SK-N-SH (cell line): ENCODE results near the gene SSTR4. TPM values are rescaled to one million over a fixed set of nuclear protein-coding genes. Genes with fewer than 3 reads are reported as not detected.

ENCODE experiments used
- CTCF ChIA-PET: fragments of 300-600, 350-600 bp; formaldehyde crosslinking; extraction: SDS; loops from one replicate; lab custom pipeline; 2021; lab: Yijun Ruan, JAX
- POLR2A ChIA-PET: fragments of 350-600 bp; sonication (Branson Sonifier 250); formaldehyde crosslinking; extraction: SDS; loops from one replicate; lab custom pipeline; 2020; ENCODE audit warnings: antibody characterized with exemption, inconsistent platforms; lab: Yijun Ruan, JAX
- DNase-seq: peaks from one replicate; pipeline ENCODE4 v3.0.0; 2012
- H2AFZ ChIP-seq: fragments of 200-600 bp; sonication (generic); 2 replicates; pipeline ENCODE4 v1.8.1; 2016; ENCODE audit warnings: antibody characterized with exemption, mild to moderate bottlenecking, low read depth
- H3F3A ChIP-seq: fragments of 200-600 bp; sonication (generic); replicated peaks from 2 replicates; pipeline ENCODE3; 2016; ENCODE audit warnings: antibody characterized with exemption, mild to moderate bottlenecking; ENCODE audit not compliant: insufficient read depth
- H3K27ac ChIP-seq, 2 experiments: fragments of 200-500 bp in 1 of 2; fragments of 200-600 bp in 1 of 2; sonication (Bioruptor generic) in 1 of 2; sonication (generic), shearing (Covaris generic) in 1 of 2; 2 replicates each; pipeline versions ENCODE4 v1.5.1 to v1.6.1; 2014 to 2016; ENCODE audit warnings: low read depth in 2 of 2, inconsistent platforms in 1 of 2, low read length in 1 of 2, mild to moderate bottlenecking in 1 of 2, mixed read lengths in 1 of 2
- H3K27me3 ChIP-seq: fragments of 200-600 bp; sonication (generic), shearing (Covaris generic); 2 replicates; pipeline ENCODE4 v1.6.1; 2016; ENCODE audit warnings: mixed run types; ENCODE audit not compliant: insufficient read depth
- H3K36me3 ChIP-seq, 2 experiments: fragments of 200-500 bp in 1 of 2; fragments of 200-600 bp in 1 of 2; sonication (Bioruptor generic) in 1 of 2; sonication (generic) in 1 of 2; replicated peaks in 1 of 2; 2 replicates each; pipeline versions ENCODE3 to v1.5.1; 2014 to 2016; ENCODE audit warnings: low read length in 1 of 2, mild to moderate bottlenecking in 1 of 2; ENCODE audit not compliant: insufficient read depth in 2 of 2, control insufficient read depth in 1 of 2
- H3K4me1 ChIP-seq, 2 experiments: fragments of 200-500 bp in 1 of 2; fragments of 200-600 bp in 1 of 2; sonication (Bioruptor generic) in 1 of 2; sonication (generic), shearing (Covaris generic) in 1 of 2; 2 replicates each; pipeline versions ENCODE4 v1.5.1 to v1.6.1; 2014 to 2016; ENCODE audit warnings: low read depth in 1 of 2, low read length in 1 of 2, mixed run types in 1 of 2; ENCODE audit not compliant: insufficient read depth in 2 of 2, control insufficient read depth in 1 of 2
- H3K4me2 ChIP-seq: fragments of 200-600 bp; sonication (generic), shearing (Covaris generic); 2 replicates; pipeline ENCODE4 v1.6.1; 2017; ENCODE audit warnings: mixed run types
- H3K4me3 ChIP-seq, 2 experiments: fragments of 200-500 bp in 1 of 2; fragments of 200-600 bp in 1 of 2; sonication (Bioruptor generic) in 1 of 2; sonication (generic), shearing (Covaris generic) in 1 of 2; 2 replicates each; pipeline versions ENCODE4 v1.5.1 to v1.8.1; 2014 to 2016; ENCODE audit warnings: low read depth in 2 of 2, inconsistent platforms in 1 of 2, low read length in 1 of 2, mild to moderate bottlenecking in 1 of 2, mixed read lengths in 1 of 2, moderate library complexity in 1 of 2
- H3K79me2 ChIP-seq: fragments of 200-600 bp; sonication (generic); 2 replicates; pipeline ENCODE4 v1.8.1; 2017; ENCODE audit warnings: mild to moderate bottlenecking; ENCODE audit not compliant: insufficient read depth
- H3K9ac ChIP-seq: fragments of 200-600 bp; sonication (generic); 2 replicates; pipeline ENCODE4 v1.6.1; 2017; ENCODE audit warnings: mixed run types
- H3K9me2 ChIP-seq: fragments of 200-600 bp; sonication (generic); 2 replicates; pipeline ENCODE4 v1.6.1; 2017; ENCODE audit warnings: mixed run types
- H3K9me3 ChIP-seq: fragments of 200-600 bp; sonication (generic); 2 replicates; pipeline ENCODE4 v1.6.1; 2017; ENCODE audit warnings: mixed run types, mild to moderate bottlenecking, moderate library complexity
- H4K20me1 ChIP-seq: fragments of 200-600 bp; sonication (generic); 2 replicates; pipeline ENCODE4 v1.6.1; 2017; ENCODE audit warnings: mild to moderate bottlenecking, mixed run types; ENCODE audit not compliant: insufficient read depth
- EP300 ChIP-seq, 2 experiments: IDR thresholded peaks; 2 replicates each; pipeline versions ENCODE4 v1.4.0 to v1.6.1; 2012; ENCODE audit warnings: borderline replicate concordance in 1 of 2, low read depth in 1 of 2, low read length in 1 of 2
- FOSL2 ChIP-seq: IDR thresholded peaks from 2 replicates; pipeline ENCODE4 v1.4.0; 2012; ENCODE audit warnings: low read depth, mild to moderate bottlenecking, moderate library complexity, borderline replicate concordance
- FOXM1 ChIP-seq: IDR thresholded peaks from 2 replicates; pipeline ENCODE4 v1.4.0; 2012; ENCODE audit warnings: low read depth, mild to moderate bottlenecking
- GABPA ChIP-seq: IDR thresholded peaks from 2 replicates; pipeline ENCODE4 v1.4.0; 2012; ENCODE audit warnings: low read depth, mild to moderate bottlenecking
- GATA2 ChIP-seq: sonication (generic); formaldehyde crosslinking; IDR thresholded peaks from 2 replicates; pipeline ENCODE4 v1.5.0; 2020; ENCODE audit warnings: mild to moderate bottlenecking, missing genetic modification reagents
- IRF3 ChIP-seq: fragments of 150-350 bp; IDR thresholded peaks from 2 replicates; pipeline ENCODE4 v1.6.1; 2016; ENCODE audit warnings: mild to moderate bottlenecking, low read depth, low read length
- JUND ChIP-seq: IDR thresholded peaks from 2 replicates; pipeline ENCODE4 v1.4.0; 2012
- PBX3 ChIP-seq: IDR thresholded peaks from 2 replicates; pipeline ENCODE4; 2012
- REST ChIP-seq: IDR thresholded peaks from 2 replicates; pipeline ENCODE4 v1.6.1; 2012; ENCODE audit warnings: mild to moderate bottlenecking, low read depth, low read length, moderate library complexity
- RFX5 ChIP-seq: IDR thresholded peaks from 2 replicates; pipeline ENCODE4 v1.6.1; 2012; ENCODE audit warnings: mild to moderate bottlenecking, improper control_type of control experiment, low read length
- TAF1 ChIP-seq: IDR thresholded peaks from 2 replicates; pipeline ENCODE4 v1.6.1; 2012; ENCODE audit warnings: low read depth, mild to moderate bottlenecking, low read length, moderate library complexity, borderline replicate concordance
- TEAD4 ChIP-seq: IDR thresholded peaks from 2 replicates; pipeline ENCODE4 v1.4.0; 2012; ENCODE audit warnings: mild to moderate bottlenecking, borderline replicate concordance; ENCODE audit not compliant: insufficient read depth
- USF2 ChIP-seq: fragments of 150-350 bp; IDR thresholded peaks from 2 replicates; pipeline ENCODE4 v1.6.1; 2017; ENCODE audit warnings: antibody characterized with exemption, low read length, low read depth, borderline replicate concordance
- WGBS: methylation state at CpG from one replicate; pipeline ENCODE4 v1.1.6; 2017; ENCODE audit warnings: low lambda C conversion rate; 5-methylcytosine and 5-hydroxymethylcytosine counted together
- polyA plus RNA-seq, 3 experiments: library from polyadenylated mRNA; depleted of rRNA; stranded (reverse); fragments of >200 nt; gene quantifications; 2 replicates each; pipeline ENCODE4 v1.2.3, GENCODE V29; 2012

The SSTR4 gene
- polyA plus RNA-seq, 1 of the 3 experiments (the other 2 are of a cell fraction) = not detected

- Histone ChIP-seq H4K20me1 (no peaks in the 10 kb centered on the region), H3K9me2 (no peaks in the 10 kb centered on the region), H3K36me3 (no peaks in the 10 kb centered on the region), H3K4me2 (no peak overlapping the region), H3K4me3 (no peak overlapping the region), H3F3A (no peaks in the 10 kb centered on the region), H3K9me3 (no peaks in the 10 kb centered on the region), H3K27me3 (peaks cover 50% of the 10 kb centered on the region; the same call in 1 of the 2 replicates), H3K27ac (no peak overlapping the region), H2AFZ (no peak overlapping the region), H3K9ac (no peak overlapping the region), H3K79me2 (no peaks in the 10 kb centered on the region), H3K4me1 (no peaks in the 10 kb centered on the region)
- WGBS = 0% methylated on average over 2 of the region's 2 CpGs
- CTCF ChIA-PET = no interaction called here
- no peak for TF ChIP-seq PBX3
- no peak for TF ChIP-seq RFX5
- no peak for TF ChIP-seq TAF1
- DNase-seq = no peak
- POLR2A ChIA-PET = no interaction called here
Measured at GRCh38 chr20:23069108-23069507, 34.0 kb downstream of the SSTR4 start.

- Histone ChIP-seq H4K20me1 (no peaks in the 10 kb centered on the region), H2AFZ (no peak overlapping the region), H3K4me2 (no peak overlapping the region), H3K36me3 (no peaks in the 10 kb centered on the region), H3K9ac (no peak overlapping the region), H3F3A (no peaks in the 10 kb centered on the region), H3K27ac (no peak overlapping the region), H3K4me3 (no peak overlapping the region), H3K79me2 (no peaks in the 10 kb centered on the region), H3K9me3 (no peaks in the 10 kb centered on the region), H3K27me3 (peaks cover 33% of the 10 kb centered on the region; the same call in 1 of the 2 replicates), H3K4me1 (no peaks in the 10 kb centered on the region), H3K9me2 (no peaks in the 10 kb centered on the region)
- DNase-seq = no peak
- ChIA-PET POLR2A (no interaction called here), CTCF (no interaction called here)
- TF ChIP-seq TEAD4 (no peak), GABPA (no peak), GATA2 (no peak), IRF3 (no peak), EP300 (IDR thresholded peaks at IDR 0.05; ENCODE audit: borderline replicate concordance in 1 of 2, low read depth in 1 of 2, low read length in 1 of 2) (no peak), FOXM1 (no peak), JUND (no peak), USF2 (no peak), FOSL2 (no peak), REST (no peak)
- WGBS = 23% methylated on average over 3 of the region's 3 CpGs
Measured at GRCh38 chr20:23071398-23071797, 36.3 kb downstream of the SSTR4 start.
